Activated CD4-positive, CD25-positive, alpha-beta regulatory T cell treated with anti-CD3 and anti-CD28 coated beads, Interleukin-2, amount 50 U/mL, for 24 hours (primary cell): ENCODE results near the gene LCAT.

Experiments
- ATAC-seq, 2 donors: fragments of 150-1000 bp; cut with Tn5 transposase; one replicate each; pipeline ENCODE4 v1.10.0; 2021; ENCODE audit warnings: mild to moderate bottlenecking in 1 of 2, moderate library complexity in 1 of 2

The LCAT gene

GRCh38 chr16:67909056-67909742 lies 34.7 kb downstream of the LCAT start:
- no peak for ATAC-seq

GRCh38 chr16:67907397-67908180 lies 36.3 kb downstream of the LCAT start:
- ATAC-seq: no peak

DNA sequence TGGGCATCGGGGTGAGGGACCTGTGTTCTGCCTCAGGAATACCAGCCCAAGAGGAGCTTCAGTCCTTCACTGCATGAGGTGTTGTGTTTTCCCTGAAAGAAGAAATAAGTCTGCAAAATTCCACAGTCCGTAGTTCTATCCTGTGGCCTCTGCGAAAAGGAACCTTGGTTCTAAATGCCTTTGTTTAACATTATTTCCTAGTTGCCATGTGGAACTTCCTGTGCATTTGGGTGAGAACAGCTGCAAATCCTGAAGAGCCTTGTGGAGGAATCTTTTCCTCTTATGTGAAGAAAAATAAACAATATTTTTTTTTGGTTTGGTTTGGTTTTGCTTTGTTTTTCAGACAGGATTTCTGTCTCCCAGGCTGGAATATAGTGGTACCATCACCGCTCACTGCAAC lies 41.1 kb downstream of the LCAT start:
- no peak for ATAC-seq

GRCh38 chr16:67901734-67902133 lies 42.2 kb downstream of the LCAT start:
- ATAC-seq: no peak

DNA sequence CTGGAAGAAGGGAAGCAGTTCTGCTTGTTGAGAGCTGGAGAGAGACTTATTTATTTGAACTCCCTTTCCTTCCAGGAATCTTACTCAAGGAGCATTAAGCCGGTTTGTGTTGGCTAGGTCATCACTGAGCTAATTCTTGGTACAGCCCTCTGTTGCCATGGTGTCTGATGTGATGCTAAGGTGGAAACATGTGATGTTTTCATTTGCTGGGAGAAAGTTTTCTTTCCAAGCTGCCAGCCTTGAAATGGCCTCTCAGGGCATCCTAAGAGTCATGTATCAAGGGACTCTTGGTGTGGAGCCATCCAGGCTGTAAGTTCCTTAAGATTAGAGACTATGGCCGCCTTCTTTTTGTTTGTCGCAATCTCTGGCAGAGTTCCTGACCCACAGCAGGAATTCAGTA lies 46.7 kb downstream of the LCAT start:
- ATAC-seq: no peak

- no peak for ATAC-seq
These were observed 50.0 kb downstream of the LCAT start for GRCh38 chr16:67893743-67894399.

DNA sequence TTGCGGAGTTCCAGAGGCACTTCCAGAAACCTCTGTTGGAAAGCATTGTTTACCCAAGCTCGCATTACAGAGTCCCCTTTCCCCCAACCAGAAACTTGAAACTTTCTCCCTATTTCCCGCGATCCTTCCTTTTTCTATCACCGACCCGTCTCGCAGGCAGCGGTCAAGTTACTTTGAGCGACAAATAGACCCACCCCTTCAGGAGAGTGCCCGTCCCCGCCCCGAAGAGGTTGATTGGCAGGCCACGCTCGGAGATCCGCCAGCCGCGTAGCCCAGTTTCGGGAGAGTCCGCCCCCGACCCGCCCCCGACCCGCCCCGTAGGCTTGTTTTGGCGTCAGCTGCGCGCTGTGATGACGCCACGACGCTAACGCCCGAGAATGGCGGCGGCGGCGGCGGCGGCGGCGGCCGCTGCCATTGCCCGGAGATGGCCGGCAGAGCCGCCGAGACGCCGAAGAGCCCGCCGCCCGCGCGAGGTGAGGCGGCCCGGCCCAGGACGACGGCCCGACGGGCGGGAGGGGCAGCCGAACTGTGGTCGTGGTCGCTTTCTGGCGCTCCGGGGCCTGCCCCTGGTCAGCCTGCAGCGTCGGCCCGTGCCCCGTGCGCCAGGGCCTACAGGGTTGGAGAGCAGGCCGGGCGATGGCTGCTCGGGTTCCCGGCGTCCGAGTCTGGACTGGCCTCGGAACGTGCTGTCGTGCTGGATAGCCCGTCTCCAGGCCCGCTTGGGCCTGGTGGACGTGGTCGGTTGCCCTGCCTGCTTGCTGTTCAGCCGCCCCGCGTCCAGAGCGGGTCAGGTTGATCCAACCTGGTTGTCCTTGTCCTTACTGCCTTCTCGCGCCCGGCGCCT lies 50.8 kb downstream of the LCAT start, which contains the start of gene PSKH1:
Gene PSKH1, plus strand, starts transcription at position 356 of the 844 bp plus-strand sequence. CDS start 15,496 bp downstream, outside the sequence.
- ATAC-seq: peak; percentile 98 to 99

DNA sequence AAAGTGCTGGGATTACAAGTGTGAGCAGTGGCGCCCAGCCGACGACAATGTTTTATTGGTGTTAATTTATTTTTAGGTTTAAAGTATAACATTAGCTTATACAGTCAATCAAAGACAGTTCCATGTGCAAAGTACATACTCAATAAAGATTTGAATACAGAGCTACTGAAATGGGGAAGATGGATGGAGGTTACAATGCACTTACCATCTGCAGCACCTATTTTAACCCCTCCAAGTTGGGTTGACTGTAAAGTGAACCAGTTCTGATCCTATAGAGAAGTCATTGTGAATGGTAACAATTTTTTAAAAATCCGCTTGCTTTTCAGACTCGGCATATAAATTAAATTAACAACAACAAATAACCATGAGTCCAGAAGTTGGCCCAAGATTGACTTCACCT lies 51.5 kb downstream of the LCAT start:
- ATAC-seq: no peak
